HEK293 (cell line): ENCODE data around the gene GPX3.

Experiments
- MYNN ChIP-seq: fragments of 450-650 bp; formaldehyde crosslinking; IDR thresholded peaks from 2 replicates; pipeline ENCODE4 v1.5.1; 2016; ENCODE audit warnings: missing biosample characterization, missing genetic modification characterization, borderline replicate concordance
- MZF1 ChIP-seq: fragments of 450-650 bp; formaldehyde crosslinking; IDR thresholded peaks from 2 replicates; pipeline ENCODE4 v1.5.1; 2017; ENCODE audit warnings: missing biosample characterization, missing genetic modification characterization, borderline replicate concordance
- SP2 ChIP-seq: fragments of 450-650 bp; formaldehyde crosslinking; IDR thresholded peaks from 2 replicates; pipeline ENCODE4 v1.5.1; 2016; ENCODE audit warnings: missing biosample characterization, missing genetic modification characterization
- TCF7L2 ChIP-seq: IDR thresholded peaks from 2 replicates; pipeline ENCODE4 v1.6.1; 2011; ENCODE audit warnings: low read depth, mild to moderate bottlenecking, inconsistent platforms, low read length, moderate library complexity, borderline replicate concordance
- WT1 ChIP-seq: fragments of 450-650 bp; formaldehyde crosslinking; IDR thresholded peaks from 2 replicates; pipeline ENCODE4 v1.5.1; 2016; ENCODE audit warnings: missing biosample characterization, missing genetic modification characterization
- ZEB2 ChIP-seq: fragments of 450-650 bp; formaldehyde crosslinking; IDR thresholded peaks from 2 replicates; pipeline ENCODE4 v1.5.1; 2016; ENCODE audit warnings: missing biosample characterization, missing genetic modification characterization
- ZNF239 ChIP-seq: fragments of 450-650 bp; formaldehyde crosslinking; IDR thresholded peaks from 2 replicates; pipeline ENCODE4 v1.5.1; 2016; ENCODE audit warnings: missing biosample characterization, missing genetic modification characterization
- ZNF354C ChIP-seq: fragments of 450-650 bp; formaldehyde crosslinking; IDR thresholded peaks from 2 replicates; pipeline ENCODE4 v1.5.1; 2016; ENCODE audit warnings: missing biosample characterization, missing genetic modification characterization, low read depth, borderline replicate concordance
- ZNF529 ChIP-seq: fragments of 450-650 bp; formaldehyde crosslinking; IDR thresholded peaks from 2 replicates; pipeline ENCODE4 v1.5.1; 2017; ENCODE audit warnings: missing genetic modification characterization, missing biosample characterization; ENCODE audit not compliant: insufficient replicate concordance
- ZNF623 ChIP-seq: fragments of 450-650 bp; formaldehyde crosslinking; IDR thresholded peaks from 2 replicates; pipeline ENCODE4 v1.5.1; 2016; ENCODE audit warnings: missing biosample characterization, missing genetic modification characterization
- ZNF776 ChIP-seq: fragments of 450-650 bp; formaldehyde crosslinking; IDR thresholded peaks from 2 replicates; pipeline ENCODE4 v1.5.0; 2017; ENCODE audit warnings: missing biosample characterization, missing genetic modification characterization, borderline replicate concordance
- TF ChIP-seq, protein P1 (sequence below): fragments of 450-650 bp; formaldehyde crosslinking; IDR thresholded peaks from 2 replicates; pipeline ENCODE4 v1.5.1; 2016; ENCODE audit warnings: missing biosample characterization, missing genetic modification characterization
- TF ChIP-seq, protein P2 (sequence below): fragments of 450-650 bp; formaldehyde crosslinking; IDR thresholded peaks from 2 replicates; pipeline ENCODE4 v1.5.1; 2017; ENCODE audit warnings: missing biosample characterization, missing genetic modification characterization

DNA sequence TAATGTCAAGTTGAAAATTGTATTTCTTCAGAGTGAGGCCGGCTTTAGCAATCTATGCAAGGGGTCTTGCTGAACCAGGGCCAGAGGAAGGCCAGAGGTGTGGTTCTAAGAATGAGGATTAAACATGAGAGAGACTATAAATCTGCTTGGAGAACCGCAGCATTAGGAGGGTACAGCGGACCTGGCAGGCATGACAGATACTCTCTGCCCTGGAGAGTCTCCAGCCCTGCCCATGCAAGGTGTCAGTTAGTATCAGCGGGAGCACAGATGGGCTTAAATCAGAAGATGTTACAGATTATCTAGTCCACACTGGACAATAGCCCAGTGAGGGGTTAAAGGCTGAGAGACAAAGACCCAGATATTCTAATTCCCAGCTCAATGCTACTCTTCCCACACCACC, 11.5 kb upstream of the GPX3 start:
- TF ChIP-seq ZNF239 (tag by site-specific recombination) (no peak), ZNF776 (tag by site-specific recombination) (no peak), ZEB2 (tag by site-specific recombination) (no peak), ZNF354C (tag by site-specific recombination) (no peak), SP2 (tag by site-specific recombination) (no peak), MYNN (tag by site-specific recombination) (no peak), WT1 (tag by site-specific recombination) (no peak), ZNF529 (tag by site-specific recombination) (no peak), ZNF623 (tag by site-specific recombination) (no peak), MZF1 (tag by site-specific recombination) (no peak), TCF7L2 (no peak)
- TF ChIP-seq, protein P1, sequence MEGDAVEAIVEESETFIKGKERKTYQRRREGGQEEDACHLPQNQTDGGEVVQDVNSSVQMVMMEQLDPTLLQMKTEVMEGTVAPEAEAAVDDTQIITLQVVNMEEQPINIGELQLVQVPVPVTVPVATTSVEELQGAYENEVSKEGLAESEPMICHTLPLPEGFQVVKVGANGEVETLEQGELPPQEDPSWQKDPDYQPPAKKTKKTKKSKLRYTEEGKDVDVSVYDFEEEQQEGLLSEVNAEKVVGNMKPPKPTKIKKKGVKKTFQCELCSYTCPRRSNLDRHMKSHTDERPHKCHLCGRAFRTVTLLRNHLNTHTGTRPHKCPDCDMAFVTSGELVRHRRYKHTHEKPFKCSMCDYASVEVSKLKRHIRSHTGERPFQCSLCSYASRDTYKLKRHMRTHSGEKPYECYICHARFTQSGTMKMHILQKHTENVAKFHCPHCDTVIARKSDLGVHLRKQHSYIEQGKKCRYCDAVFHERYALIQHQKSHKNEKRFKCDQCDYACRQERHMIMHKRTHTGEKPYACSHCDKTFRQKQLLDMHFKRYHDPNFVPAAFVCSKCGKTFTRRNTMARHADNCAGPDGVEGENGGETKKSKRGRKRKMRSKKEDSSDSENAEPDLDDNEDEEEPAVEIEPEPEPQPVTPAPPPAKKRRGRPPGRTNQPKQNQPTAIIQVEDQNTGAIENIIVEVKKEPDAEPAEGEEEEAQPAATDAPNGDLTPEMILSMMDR (tag by site-specific recombination): no peak
- TF ChIP-seq, protein P2, sequence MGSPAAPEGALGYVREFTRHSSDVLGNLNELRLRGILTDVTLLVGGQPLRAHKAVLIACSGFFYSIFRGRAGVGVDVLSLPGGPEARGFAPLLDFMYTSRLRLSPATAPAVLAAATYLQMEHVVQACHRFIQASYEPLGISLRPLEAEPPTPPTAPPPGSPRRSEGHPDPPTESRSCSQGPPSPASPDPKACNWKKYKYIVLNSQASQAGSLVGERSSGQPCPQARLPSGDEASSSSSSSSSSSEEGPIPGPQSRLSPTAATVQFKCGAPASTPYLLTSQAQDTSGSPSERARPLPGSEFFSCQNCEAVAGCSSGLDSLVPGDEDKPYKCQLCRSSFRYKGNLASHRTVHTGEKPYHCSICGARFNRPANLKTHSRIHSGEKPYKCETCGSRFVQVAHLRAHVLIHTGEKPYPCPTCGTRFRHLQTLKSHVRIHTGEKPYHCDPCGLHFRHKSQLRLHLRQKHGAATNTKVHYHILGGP (tag by site-specific recombination): no peak
